WTC11 (cell line): ENCODE measurements around the gene ZBTB7C. TPM values are rescaled to one million over a fixed set of nuclear protein-coding genes. Genes with fewer than 3 reads are reported as not detected.

Source experiments
- ATAC-seq: fragments of 200-7000 bp; cut with Tn5 transposase; 2 replicates; pipeline ENCODE4 v1.10.0; 2021; ENCODE audit warnings: mild to moderate bottlenecking, moderate library complexity
- CTCF ChIA-PET: fragments of 300-600 bp; sonication (Branson Sonifier 250); formaldehyde crosslinking; loops from one replicate; lab custom pipeline; 2021; ENCODE audit warnings: antibody characterized with exemption; lab: Charles Lee
- POLR2A ChIA-PET: fragments of 350-600 bp; sonication (Branson Sonifier 250); formaldehyde crosslinking; loops from one replicate; lab custom pipeline; 2021; ENCODE audit warnings: antibody characterized with exemption; lab: Charles Lee
- DNase-seq: peaks from one replicate; pipeline ENCODE4 v3.0.0; 2021; ENCODE audit warnings: low spot score
- H3K27ac Mint-ChIP-seq: 2 replicates; pipeline ENCODE4 v1.8.0; 2021; ENCODE audit warnings: mixed read lengths
- H3K27me3 Mint-ChIP-seq: 2 replicates; pipeline ENCODE4 v1.8.0; 2021; ENCODE audit warnings: low read depth, mild to moderate bottlenecking, moderate library complexity, mixed read lengths
- H3K36me3 Mint-ChIP-seq: 2 replicates; pipeline ENCODE4 v1.8.0; 2021; ENCODE audit warnings: mixed read lengths
- H3K4me1 Mint-ChIP-seq: 2 replicates; pipeline ENCODE4 v1.8.0; 2022; ENCODE audit warnings: mixed read lengths
- H3K4me3 Mint-ChIP-seq: 2 replicates; pipeline ENCODE4 v1.8.0; 2021; ENCODE audit warnings: mild to moderate bottlenecking, moderate library complexity, mixed read lengths
- H3K9me3 Mint-ChIP-seq: 2 replicates; pipeline ENCODE4 v1.8.0; 2021; ENCODE audit warnings: mixed read lengths
- ATF2 ChIP-seq: sonication (generic); formaldehyde crosslinking; IDR thresholded peaks from 2 replicates; pipeline ENCODE4 v1.8.1; 2022; ENCODE audit warnings: low read depth, missing genetic modification reagents, borderline replicate concordance
- ATF3 ChIP-seq: sonication (generic); formaldehyde crosslinking; conservative IDR thresholded peaks from 2 replicates; pipeline ENCODE4 v1.8.1; 2022; ENCODE audit warnings: mild to moderate bottlenecking, missing genetic modification reagents
- ATF6 ChIP-seq: sonication (generic); formaldehyde crosslinking; IDR thresholded peaks from 2 replicates; pipeline ENCODE4 v1.8.1; 2023; ENCODE audit warnings: mild to moderate bottlenecking, missing genetic modification reagents
- E2F1 ChIP-seq: sonication (generic); formaldehyde crosslinking; IDR thresholded peaks from 2 replicates; pipeline ENCODE4 v1.8.0; 2022; ENCODE audit warnings: mild to moderate bottlenecking, missing genetic modification reagents
- FOXJ3 ChIP-seq: sonication (generic); formaldehyde crosslinking; IDR thresholded peaks from 2 replicates; pipeline ENCODE4 v1.9.0; 2021; ENCODE audit warnings: missing genetic modification reagents, mild to moderate bottlenecking, borderline replicate concordance
- GABPB1 ChIP-seq: sonication (generic); formaldehyde crosslinking; IDR thresholded peaks from 2 replicates; pipeline ENCODE4 v1.8.1; 2023; ENCODE audit warnings: mild to moderate bottlenecking, missing genetic modification reagents
- HMGA2 ChIP-seq: fragments of 250-450 bp; sonication (Bioruptor Pico); IDR thresholded peaks from 2 replicates; pipeline ENCODE4 v1.4.0; 2021; ENCODE audit warnings: mild to moderate bottlenecking, moderate library complexity
- IRF1 ChIP-seq: sonication (generic); formaldehyde crosslinking; IDR thresholded peaks from 2 replicates; pipeline ENCODE4 v1.8.0; 2023; ENCODE audit warnings: missing genetic modification reagents
- NFE2L1 ChIP-seq: sonication (generic); formaldehyde crosslinking; IDR thresholded peaks from 2 replicates; pipeline ENCODE4 v1.8.1; 2023; ENCODE audit warnings: missing genetic modification reagents
- SMAD3 ChIP-seq: sonication (generic); formaldehyde crosslinking; IDR thresholded peaks from 2 replicates; pipeline ENCODE4 v1.8.0; 2022; ENCODE audit warnings: missing genetic modification reagents, mild to moderate bottlenecking, borderline replicate concordance
- SOX15 ChIP-seq: fragments of 250-450 bp; sonication (Bioruptor Pico); IDR thresholded peaks from 2 replicates; pipeline ENCODE4 v1.9.0; 2021; ENCODE audit warnings: mild to moderate bottlenecking
- SP1 ChIP-seq: sonication (generic); formaldehyde crosslinking; conservative IDR thresholded peaks from 2 replicates; pipeline ENCODE4 v1.8.1; 2022; ENCODE audit warnings: missing genetic modification reagents
- TEAD1 ChIP-seq: sonication (generic); formaldehyde crosslinking; IDR thresholded peaks from 2 replicates; pipeline ENCODE4 v1.8.0; 2022; ENCODE audit warnings: mild to moderate bottlenecking, missing genetic modification reagents
- TEAD4 ChIP-seq: sonication (generic); formaldehyde crosslinking; IDR thresholded peaks from 2 replicates; pipeline ENCODE4 v1.8.0; 2022; ENCODE audit warnings: mild to moderate bottlenecking, missing genetic modification reagents
- TP53 ChIP-seq: sonication (generic); formaldehyde crosslinking; IDR thresholded peaks from 2 replicates; pipeline ENCODE4 v1.8.1; 2023; ENCODE audit warnings: mild to moderate bottlenecking, missing genetic modification reagents
- USF2 ChIP-seq: sonication (generic); formaldehyde crosslinking; IDR thresholded peaks from 2 replicates; pipeline ENCODE4 v1.8.1; 2023; ENCODE audit warnings: mild to moderate bottlenecking, missing genetic modification reagents, moderate library complexity
- ZBTB43 ChIP-seq: sonication (generic); formaldehyde crosslinking; IDR thresholded peaks from 2 replicates; pipeline ENCODE4 v1.8.1; 2023; ENCODE audit warnings: mild to moderate bottlenecking, missing genetic modification reagents
- ZMAT4 ChIP-seq: fragments of 250-450 bp; sonication (Bioruptor Pico); IDR thresholded peaks from 2 replicates; pipeline ENCODE4 v1.9.0; 2021; ENCODE audit warnings: mild to moderate bottlenecking
- ZNF281 ChIP-seq: sonication (generic); formaldehyde crosslinking; IDR thresholded peaks from 2 replicates; pipeline ENCODE4 v1.8.0; 2023; ENCODE audit warnings: mild to moderate bottlenecking, missing genetic modification reagents
- ZNF396 ChIP-seq: fragments of 250-450 bp; sonication (Bioruptor Pico); IDR thresholded peaks from 2 replicates; pipeline ENCODE4 v1.8.0; 2021; ENCODE audit warnings: mild to moderate bottlenecking, moderate library complexity, borderline replicate concordance
- total RNA-seq: library from RNA; stranded (reverse); gene quantifications from 3 replicates; pipeline ENCODE4 v1.2.3, GENCODE V29; 2021

ZBTB7C gene
- total RNA-seq, 1 experiment from 2014 or later: 0.48 TPM

GRCh38 chr18:48228841-48229240, 180.3 kb downstream of the ZBTB7C start (continued):
- no peak for TF ChIP-seq IRF1 (CRISPR knock-in tag)
- no peak for TF ChIP-seq NFE2L1
- TF ChIP-seq GABPB1: no peak
- TF ChIP-seq TEAD4: no peak
- TF ChIP-seq SMAD3: no peak
- TF ChIP-seq, all 79 proteins: peak for 0

GRCh38 chr18:48228301-48228715, 180.9 kb downstream of the ZBTB7C start:
- ChIA-PET CTCF (interaction anchor here (4.2 kb wide), 1 partner anchor 216 kb away, joined by 74 read pairs; no protein-coding TSS in a partner anchor), POLR2A (no interaction called here)
- Mint-ChIP-seq H3K4me1 (peaks cover 6% of the 10 kb centered on the region), H3K27me3 (no peaks in the 10 kb centered on the region), H3K36me3 (no peaks in the 10 kb centered on the region), H3K4me3 (no peak overlapping the region), H3K9me3 (no peaks in the 10 kb centered on the region), H3K27ac (no peak overlapping the region)
- no peak for TF ChIP-seq TP53 (CRISPR knock-in tag)
- TF ChIP-seq E2F1 (CRISPR knock-in tag): no peak
- TF ChIP-seq ATF3 (CRISPR knock-in tag): no peak
- no peak for TF ChIP-seq SOX15 (CRISPR knock-in tag)
- TF ChIP-seq IRF1 (CRISPR knock-in tag): no peak
- TF ChIP-seq ATF2 (CRISPR knock-in tag): no peak
- no peak for TF ChIP-seq USF2 (CRISPR knock-in tag)
- no peak for TF ChIP-seq NFE2L1
- no peak for DNase-seq
- no peak for ATAC-seq

GRCh38 chr18:48227206-48227605, 182.0 kb downstream of the ZBTB7C start:
- H3K27me3 Mint-ChIP-seq: no peaks in the 10 kb centered on the region
- peaks cover 6% of the 10 kb centered on the region for H3K4me1 Mint-ChIP-seq
- ChIA-PET POLR2A (no interaction called here), CTCF (no interaction called here)
- ATAC-seq (no peak), DNase-seq (no peak)
- no peaks in the 10 kb centered on the region for H3K9me3 Mint-ChIP-seq
- no peak overlapping the region for H3K4me3 Mint-ChIP-seq
- no peak overlapping the region for H3K27ac Mint-ChIP-seq
- no peaks in the 10 kb centered on the region for H3K36me3 Mint-ChIP-seq
- no peak for TF ChIP-seq ATF6 (CRISPR knock-in tag)
- no peak for TF ChIP-seq TEAD1 (CRISPR knock-in tag)
- no peak for TF ChIP-seq FOXJ3
- no peak for TF ChIP-seq ZMAT4
- TF ChIP-seq GABPB1: no peak
- TF ChIP-seq ZNF281: no peak
- no peak for TF ChIP-seq SP1 (CRISPR knock-in tag)
- TF ChIP-seq ZNF396 (CRISPR knock-in tag): no peak
- TF ChIP-seq HMGA2 (CRISPR knock-in tag): no peak
- no peak for TF ChIP-seq ZBTB43 (CRISPR knock-in tag)
